22Rv1 (cell line): ENCODE data around the gene WHRN.

Experiments
- H3K27ac ChIP-seq: fragments of 450-650 bp; 2 replicates; pipeline ENCODE4 v1.5.1; 2017
- ZFX ChIP-seq: fragments of 450-650 bp; IDR thresholded peaks from 2 replicates; pipeline ENCODE4 v1.6.1; 2017; ENCODE audit warnings: antibody characterized with exemption, borderline replicate concordance
- TF ChIP-seq, protein P1 (sequence below): fragments of 450-650 bp; IDR thresholded peaks from 2 replicates; pipeline ENCODE4 v1.5.1; 2017; ENCODE audit warnings: mild to moderate bottlenecking

The WHRN gene

DNA sequence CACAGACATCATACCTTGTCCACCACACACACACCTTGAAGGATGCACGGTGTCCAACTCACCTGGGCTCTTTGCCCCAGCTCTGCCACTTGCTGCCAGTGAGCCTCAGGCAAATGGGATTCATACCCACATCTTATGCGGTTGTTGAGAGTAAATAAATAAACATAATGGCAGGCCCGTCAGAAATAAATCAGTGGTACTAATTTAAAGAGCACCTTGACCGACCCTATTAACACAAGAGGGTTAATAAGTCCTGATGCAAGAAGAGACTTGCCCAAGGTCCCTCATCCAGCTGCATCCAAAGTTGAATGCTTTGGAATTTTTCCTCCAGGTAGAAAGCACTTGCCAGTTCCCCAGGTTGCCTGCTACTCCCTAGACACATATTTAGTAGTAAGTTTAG, 105.9 kb downstream of the WHRN start:
- TF ChIP-seq, protein P1, sequence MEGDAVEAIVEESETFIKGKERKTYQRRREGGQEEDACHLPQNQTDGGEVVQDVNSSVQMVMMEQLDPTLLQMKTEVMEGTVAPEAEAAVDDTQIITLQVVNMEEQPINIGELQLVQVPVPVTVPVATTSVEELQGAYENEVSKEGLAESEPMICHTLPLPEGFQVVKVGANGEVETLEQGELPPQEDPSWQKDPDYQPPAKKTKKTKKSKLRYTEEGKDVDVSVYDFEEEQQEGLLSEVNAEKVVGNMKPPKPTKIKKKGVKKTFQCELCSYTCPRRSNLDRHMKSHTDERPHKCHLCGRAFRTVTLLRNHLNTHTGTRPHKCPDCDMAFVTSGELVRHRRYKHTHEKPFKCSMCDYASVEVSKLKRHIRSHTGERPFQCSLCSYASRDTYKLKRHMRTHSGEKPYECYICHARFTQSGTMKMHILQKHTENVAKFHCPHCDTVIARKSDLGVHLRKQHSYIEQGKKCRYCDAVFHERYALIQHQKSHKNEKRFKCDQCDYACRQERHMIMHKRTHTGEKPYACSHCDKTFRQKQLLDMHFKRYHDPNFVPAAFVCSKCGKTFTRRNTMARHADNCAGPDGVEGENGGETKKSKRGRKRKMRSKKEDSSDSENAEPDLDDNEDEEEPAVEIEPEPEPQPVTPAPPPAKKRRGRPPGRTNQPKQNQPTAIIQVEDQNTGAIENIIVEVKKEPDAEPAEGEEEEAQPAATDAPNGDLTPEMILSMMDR: no peak
- TF ChIP-seq ZFX: no peak
- no peak overlapping the region for H3K27ac ChIP-seq

DNA sequence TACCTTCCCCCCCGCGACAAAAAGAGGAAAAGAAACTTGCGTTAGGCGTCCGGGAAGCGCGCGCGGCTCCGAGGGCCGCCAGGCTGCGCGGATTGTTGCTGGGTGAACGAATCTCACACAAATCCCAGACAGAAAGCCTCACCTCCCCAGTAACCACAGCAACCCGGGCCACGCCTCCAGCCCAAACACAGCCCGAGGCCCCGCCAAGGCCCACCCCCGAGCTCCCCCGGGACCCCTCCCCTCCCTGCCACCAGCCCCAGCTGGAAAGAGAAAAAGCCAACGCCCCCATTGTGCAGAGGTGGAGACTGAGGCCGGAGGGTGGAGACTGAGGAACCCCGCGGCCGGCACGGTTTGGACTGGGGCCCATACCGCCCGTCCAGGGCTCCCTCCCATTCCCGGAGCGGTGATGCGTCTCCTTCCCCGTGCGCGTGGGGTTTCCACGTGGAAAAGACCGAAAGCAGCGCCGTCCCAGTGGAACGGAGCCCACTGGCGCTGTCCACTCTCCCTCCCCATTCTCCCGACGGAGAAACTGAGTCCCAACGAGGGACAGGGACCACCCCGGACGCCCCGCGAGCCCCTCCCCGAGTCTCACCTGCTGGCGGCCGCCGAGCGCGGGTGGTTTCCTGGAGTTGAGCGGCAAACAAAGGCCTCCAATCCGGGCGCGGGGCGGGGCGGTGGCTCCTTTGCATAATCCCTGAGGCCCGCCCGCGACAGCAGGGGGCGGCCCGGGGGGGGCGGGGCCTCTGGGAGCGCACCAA, 107.2 kb downstream of the WHRN start:
- peak overlapping the region; percentile 77 for H3K27ac ChIP-seq

DNA sequence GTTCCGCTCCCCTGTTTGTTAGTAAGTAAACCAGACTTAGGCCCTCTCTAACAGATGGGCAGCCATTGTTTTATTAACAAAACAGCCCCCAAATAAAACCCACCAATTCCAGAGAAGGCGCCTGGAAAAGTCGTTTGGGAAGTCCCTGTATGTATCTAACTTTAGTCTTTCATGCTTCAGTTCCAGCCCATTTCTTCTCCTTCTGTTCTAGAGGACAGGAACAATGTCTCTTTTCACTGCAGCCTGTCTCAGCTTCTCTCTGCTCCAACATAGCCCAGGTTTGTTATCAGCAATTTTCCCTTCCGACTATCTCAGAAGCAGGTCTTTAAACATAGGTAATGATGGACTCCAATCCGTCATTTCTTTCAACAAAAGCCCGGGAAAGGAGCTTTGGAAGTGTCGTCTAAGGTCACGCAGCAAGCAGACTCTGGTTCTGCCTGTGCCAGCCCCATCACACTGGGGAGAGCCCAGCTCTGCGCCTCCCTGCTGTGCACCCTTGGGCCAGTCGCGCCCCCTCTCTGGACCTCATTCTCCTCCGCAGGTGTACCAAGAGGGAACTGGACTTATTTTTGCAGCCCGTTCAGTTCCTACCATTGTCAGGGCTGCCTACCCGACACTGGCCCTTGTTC, 107.9 kb downstream of the WHRN start:
- TF ChIP-seq, protein P1: no peak
- no peak for TF ChIP-seq ZFX
- H3K27ac ChIP-seq: peak overlapping the region; percentile 77

More for the DNA sequence above, 107.2 kb downstream of the WHRN start:
- TF ChIP-seq, protein P1: no peak
- TF ChIP-seq ZFX: no peak

DNA sequence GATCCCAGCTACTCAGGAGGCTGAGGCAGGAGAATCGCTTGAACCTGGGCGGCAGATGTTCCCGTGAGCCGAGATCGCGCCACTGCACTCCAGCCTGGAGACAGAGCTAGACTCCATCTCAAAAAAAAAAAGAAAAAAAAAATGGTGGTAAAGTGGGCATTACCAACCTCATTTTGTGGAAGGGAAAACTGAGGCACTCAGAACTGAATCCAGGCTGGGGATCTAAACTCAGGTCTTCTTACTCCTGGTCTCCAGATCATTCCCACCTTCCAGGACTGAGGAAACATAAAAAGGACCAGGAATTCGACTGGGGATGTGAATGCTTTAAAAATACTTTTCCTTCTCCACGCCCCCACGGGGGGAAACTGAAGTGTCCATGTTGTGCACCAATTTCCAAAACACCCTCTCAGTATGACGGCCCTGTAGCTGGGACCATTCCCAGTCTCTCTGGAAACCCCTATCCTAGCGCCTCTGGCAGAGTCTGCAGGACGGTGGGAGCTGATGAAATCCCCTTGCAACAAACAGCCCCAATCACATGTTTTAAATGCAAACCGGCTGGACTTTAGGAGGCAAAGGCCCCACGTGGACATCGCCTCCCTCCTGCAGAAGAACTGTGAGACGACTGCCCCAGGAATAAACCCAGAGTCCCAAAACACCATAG, 108.6 kb downstream of the WHRN start:
- no peak for TF ChIP-seq ZFX
- TF ChIP-seq, protein P1: no peak
- H3K27ac ChIP-seq: peak overlapping the region; percentile 77; the same call in 1 of the 2 replicates

DNA sequence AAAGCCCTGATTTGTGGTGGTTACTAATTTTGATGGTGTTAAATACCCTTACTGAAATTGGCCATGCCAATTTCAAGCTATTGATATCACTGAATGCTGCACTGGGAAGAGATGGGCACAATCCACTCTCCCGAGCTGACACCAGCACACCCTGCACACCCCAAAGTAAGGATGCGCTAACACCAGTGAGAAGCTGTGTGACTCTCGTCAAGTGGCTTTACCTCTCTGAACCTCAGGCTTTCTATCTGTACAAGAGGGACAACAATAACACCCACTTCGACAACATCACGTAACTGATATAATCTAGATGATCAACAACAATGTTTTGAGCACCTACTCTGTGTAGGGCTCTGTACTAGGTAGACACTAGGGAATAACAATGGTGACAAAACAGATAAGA, 109.5 kb downstream of the WHRN start:
- H3K27ac ChIP-seq: no peak overlapping the region
- TF ChIP-seq, protein P1: no peak
- no peak for TF ChIP-seq ZFX

DNA sequence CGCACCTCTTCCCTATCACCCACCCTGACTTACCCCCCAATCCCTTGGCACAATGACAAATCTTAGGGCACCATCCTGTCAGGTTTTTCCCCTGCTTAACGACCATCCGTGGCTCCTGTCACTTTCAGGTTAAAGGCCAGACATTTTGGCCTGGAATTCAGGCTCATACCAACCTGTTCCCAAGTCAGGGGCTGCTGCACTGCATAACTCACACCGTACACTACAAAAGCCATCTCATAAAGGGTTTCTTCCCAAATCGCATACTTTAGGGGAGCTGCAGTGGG, 110.0 kb downstream of the WHRN start:
- TF ChIP-seq ZFX: no peak
- TF ChIP-seq, protein P1: no peak
- H3K27ac ChIP-seq: no peak overlapping the region
